ENCODE data around the gene TRIM9.

Gene TRIM9

DNA sequence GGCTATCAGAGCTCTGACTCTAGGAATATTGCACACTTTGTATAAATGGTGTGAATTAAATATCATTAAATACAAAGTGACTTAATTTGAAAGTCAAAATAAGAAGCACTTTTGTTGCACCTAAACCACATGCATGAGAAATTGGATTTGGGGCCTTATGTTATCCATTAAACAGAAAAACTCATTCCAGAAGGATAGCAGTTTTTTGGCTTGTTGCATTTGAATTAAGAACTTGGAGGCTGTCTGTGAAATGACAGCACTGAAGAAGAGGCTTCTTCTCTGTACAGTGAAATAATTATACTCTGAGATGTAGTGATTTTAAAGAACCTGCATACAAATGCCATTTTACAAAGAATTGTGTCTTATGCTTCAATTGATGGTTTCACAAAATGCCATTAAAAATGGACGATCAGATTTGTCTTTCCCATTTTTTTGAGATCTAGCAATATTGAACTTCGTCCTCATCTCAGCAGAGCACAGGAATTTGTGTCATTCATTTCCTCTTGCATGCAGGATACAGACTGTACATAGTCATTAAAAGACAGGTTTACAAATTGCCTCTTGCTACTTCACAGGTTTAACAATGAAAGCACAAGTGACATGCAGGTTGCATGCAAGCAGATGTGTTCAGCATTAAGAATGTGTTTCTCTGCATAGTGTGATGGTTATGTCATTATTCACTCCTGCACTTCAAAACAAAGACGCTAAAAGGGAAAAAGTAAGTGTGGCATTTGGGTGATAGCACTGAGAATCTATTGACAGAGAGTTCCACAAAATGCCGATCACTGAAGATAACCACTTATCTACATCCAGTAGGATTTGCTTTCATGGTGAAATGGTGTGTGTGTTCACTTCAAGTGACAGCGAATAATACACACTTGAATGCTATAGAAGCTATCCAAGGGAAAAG is 114.7 kb downstream of the TRIM9 start:
- TF ChIP-seq, protein P1, sequence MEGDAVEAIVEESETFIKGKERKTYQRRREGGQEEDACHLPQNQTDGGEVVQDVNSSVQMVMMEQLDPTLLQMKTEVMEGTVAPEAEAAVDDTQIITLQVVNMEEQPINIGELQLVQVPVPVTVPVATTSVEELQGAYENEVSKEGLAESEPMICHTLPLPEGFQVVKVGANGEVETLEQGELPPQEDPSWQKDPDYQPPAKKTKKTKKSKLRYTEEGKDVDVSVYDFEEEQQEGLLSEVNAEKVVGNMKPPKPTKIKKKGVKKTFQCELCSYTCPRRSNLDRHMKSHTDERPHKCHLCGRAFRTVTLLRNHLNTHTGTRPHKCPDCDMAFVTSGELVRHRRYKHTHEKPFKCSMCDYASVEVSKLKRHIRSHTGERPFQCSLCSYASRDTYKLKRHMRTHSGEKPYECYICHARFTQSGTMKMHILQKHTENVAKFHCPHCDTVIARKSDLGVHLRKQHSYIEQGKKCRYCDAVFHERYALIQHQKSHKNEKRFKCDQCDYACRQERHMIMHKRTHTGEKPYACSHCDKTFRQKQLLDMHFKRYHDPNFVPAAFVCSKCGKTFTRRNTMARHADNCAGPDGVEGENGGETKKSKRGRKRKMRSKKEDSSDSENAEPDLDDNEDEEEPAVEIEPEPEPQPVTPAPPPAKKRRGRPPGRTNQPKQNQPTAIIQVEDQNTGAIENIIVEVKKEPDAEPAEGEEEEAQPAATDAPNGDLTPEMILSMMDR (conservative IDR thresholded peaks at IDR 0.05; ENCODE audit: control insufficient read depth, insufficient read depth, low read depth, low read length): no peak
- DNase-seq (ENCODE audit: low read depth): no peak
- H3K4me3 ChIP-seq (ENCODE audit: control insufficient read depth, low read depth, low read length): no peak overlapping the region

DNA sequence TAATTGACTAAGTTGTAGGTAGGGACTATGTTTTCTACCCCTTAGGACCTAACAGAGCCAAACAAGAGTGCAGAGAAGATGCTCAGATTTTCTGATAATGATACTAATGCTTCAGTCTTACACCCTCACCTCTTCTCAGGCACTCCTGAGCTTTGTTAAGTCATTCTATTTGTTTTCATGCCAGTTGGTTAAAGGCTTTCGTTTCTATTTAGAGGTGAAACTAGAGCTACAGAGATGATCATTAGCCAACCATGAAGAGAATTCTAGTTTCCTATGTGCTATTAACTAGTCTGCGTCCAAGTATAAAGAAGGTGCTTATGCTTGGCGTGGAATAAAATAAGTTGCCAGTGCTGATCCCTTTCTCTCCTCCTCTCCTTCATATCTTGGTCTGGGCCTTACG is 116.0 kb downstream of the TRIM9 start:
- DNase-seq (ENCODE audit: low read depth): no peak
- H3K4me3 ChIP-seq (ENCODE audit: control insufficient read depth, low read depth, low read length): no peak overlapping the region
- TF ChIP-seq, protein P1 (conservative IDR thresholded peaks at IDR 0.05; ENCODE audit: control insufficient read depth, insufficient read depth, low read depth, low read length): no peak

DNA sequence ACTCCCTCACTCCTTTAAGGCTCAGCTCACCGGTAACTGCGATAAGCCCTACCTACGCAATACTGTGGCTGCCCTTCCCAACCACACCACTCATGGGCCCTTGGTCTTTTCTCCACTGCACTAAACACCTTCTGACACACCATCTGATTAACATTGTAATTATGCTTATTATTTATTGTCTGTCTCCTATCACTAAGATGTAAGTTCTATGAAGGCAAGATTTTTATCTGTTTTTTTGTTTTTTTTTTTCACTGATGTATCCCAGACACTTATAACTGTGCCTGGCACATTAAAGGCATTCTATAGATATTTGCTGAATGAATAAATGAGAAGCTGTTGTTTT is 116.4 kb downstream of the TRIM9 start:
- no peak for DNase-seq (ENCODE audit: low read depth)
- TF ChIP-seq, protein P1 (conservative IDR thresholded peaks at IDR 0.05; ENCODE audit: control insufficient read depth, insufficient read depth, low read depth, low read length): no peak
- no peak overlapping the region for H3K4me3 ChIP-seq (ENCODE audit: control insufficient read depth, low read depth, low read length)

DNA sequence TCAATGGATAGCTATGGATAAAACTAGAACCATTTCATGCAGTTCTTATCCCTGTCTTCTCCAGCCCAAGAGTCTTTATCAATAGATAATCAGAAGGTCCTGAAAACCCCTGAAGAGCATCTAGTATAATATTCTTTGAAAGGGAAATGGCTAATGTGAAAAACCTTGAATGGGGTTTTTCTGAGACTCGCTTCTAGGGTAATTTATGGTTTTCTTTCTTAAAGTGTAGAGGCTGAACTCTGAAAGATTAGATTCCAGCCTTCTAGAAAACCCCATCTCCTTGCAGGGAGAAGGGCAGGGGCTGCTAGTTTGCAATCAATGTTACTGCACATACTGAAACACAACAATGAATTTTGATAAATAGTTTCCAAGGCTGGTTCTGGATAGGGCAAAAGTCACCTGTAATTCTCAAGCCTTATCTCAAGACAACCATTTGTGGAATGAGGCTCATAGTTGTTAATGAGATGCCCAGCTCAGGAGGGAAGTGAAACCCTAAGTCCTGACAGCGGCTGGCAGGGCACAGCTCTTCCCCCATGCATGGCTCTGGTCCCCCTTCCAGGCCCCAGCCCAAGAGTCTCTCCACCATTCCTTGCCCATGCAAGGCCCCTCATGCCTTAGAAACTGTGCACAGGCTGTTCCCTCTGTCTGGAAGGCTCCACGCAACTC is 116.9 kb downstream of the TRIM9 start:
- no peak overlapping the region for H3K4me3 ChIP-seq (ENCODE audit: control insufficient read depth, low read depth, low read length)
- TF ChIP-seq, protein P1 (conservative IDR thresholded peaks at IDR 0.05; ENCODE audit: control insufficient read depth, insufficient read depth, low read depth, low read length): no peak
- DNase-seq (ENCODE audit: low read depth): no peak

DNA sequence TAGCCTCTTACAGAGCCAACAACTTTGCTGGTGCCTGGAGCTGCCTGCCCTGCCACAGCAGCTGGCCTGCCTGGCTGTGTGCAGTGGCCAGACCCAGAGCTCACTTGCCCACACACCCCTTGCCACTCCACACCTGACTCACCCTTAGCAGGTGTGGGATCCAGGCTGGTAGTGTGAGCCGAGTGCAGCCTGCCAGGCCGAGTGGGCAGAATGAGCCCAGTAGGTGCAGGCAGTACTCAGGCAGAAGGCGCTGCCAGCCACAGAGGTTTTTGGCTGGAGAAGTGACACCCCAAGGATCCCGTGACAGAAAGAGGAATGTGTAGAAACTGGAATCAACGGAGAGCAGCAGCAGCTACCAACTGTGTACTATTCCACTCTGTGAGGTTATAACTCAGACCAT is 120.8 kb downstream of the TRIM9 start:
- no peak overlapping the region for H3K4me3 ChIP-seq (ENCODE audit: control insufficient read depth, low read depth, low read length)
- TF ChIP-seq, protein P1 (conservative IDR thresholded peaks at IDR 0.05; ENCODE audit: control insufficient read depth, insufficient read depth, low read depth, low read length): no peak
- no peak for DNase-seq (ENCODE audit: low read depth)

DNA sequence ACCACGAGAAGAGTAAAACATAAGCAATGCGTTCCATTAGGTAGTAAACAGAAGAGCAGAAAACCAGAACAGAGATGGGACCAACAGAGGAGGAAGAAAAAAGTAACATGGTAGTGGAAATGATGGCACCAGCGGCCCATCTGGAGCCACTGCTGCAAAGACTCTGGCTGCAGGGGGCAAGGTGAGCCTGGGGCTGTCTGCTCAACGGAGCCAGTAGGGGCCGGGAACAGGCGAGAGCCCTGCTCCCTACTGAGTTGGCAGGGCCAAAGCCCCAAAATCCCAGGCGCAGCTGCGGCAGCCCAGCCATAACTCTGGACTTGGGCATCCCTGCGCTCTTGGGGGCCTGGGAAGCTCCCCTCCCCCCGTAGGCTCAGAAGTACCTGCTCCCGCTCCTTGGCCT is 122.2 kb downstream of the TRIM9 start:
- TF ChIP-seq, protein P1 (conservative IDR thresholded peaks at IDR 0.05; ENCODE audit: control insufficient read depth, insufficient read depth, low read depth, low read length): no peak
- no peak overlapping the region for H3K4me3 ChIP-seq (ENCODE audit: control insufficient read depth, low read depth, low read length)
- no peak for DNase-seq (ENCODE audit: low read depth)
